Right hindlimb (tissue), 1 donor: Measurements from ENCODE around the gene BRD1.

ENCODE experiments used
- DNase-seq: peaks from one replicate; pipeline ENCODE4 v3.0.0-alpha.2; 2018

The BRD1 gene

GRCh38 chr22:49827853-49828598 lies at the start of gene BRD1:
TSS of gene BRD1 (minus strand) at chr22:49827873. CDS start at chr22:49824317, 3,556 bp downstream.
- peak; percentile 72 for DNase-seq

DNA sequence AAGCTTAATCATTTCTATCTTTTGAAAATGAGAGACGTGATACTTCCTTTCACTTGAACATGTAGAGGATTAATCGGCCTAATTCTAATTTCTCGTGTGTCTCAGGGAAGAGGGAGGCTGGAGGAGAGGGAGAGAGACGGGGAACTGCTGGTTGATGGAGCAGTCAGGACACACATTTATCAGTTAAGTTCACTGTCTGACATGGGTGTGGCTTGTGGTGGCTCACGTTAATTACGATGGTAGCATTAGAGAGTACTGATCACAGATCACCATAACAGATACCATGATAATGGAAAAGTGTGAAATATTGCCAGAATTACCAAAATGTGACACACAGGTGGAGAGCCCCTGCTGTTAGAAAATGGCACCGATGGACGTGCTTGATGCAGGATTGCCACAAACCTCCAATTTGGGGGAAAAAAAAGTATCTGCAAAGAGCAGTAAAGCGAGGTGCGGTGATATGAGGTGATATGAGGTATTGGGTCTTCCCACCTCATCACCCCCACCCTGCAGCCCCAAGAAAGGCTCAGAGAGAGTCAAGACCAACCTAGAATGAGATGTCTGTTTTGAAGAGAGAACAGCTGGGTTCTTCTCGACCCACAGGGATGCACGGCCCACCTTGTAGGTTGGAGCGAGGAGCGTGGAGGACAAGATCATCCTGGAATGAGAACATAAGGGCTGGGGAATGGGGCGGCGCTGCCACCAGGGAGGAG lies 45.7 kb upstream of the BRD1 start:
- no peak for DNase-seq

GRCh38 chr22:49872347-49872746 lies 44.7 kb upstream of the BRD1 start:
- no peak for DNase-seq

- no peak for DNase-seq
Observed at GRCh38 chr22:49871482-49871881, 43.8 kb upstream of the BRD1 start.

GRCh38 chr22:49869845-49870712 lies 42.4 kb upstream of the BRD1 start:
- DNase-seq: no peak

GRCh38 chr22:49869086-49869830 lies 41.6 kb upstream of the BRD1 start:
- no peak for DNase-seq

DNA sequence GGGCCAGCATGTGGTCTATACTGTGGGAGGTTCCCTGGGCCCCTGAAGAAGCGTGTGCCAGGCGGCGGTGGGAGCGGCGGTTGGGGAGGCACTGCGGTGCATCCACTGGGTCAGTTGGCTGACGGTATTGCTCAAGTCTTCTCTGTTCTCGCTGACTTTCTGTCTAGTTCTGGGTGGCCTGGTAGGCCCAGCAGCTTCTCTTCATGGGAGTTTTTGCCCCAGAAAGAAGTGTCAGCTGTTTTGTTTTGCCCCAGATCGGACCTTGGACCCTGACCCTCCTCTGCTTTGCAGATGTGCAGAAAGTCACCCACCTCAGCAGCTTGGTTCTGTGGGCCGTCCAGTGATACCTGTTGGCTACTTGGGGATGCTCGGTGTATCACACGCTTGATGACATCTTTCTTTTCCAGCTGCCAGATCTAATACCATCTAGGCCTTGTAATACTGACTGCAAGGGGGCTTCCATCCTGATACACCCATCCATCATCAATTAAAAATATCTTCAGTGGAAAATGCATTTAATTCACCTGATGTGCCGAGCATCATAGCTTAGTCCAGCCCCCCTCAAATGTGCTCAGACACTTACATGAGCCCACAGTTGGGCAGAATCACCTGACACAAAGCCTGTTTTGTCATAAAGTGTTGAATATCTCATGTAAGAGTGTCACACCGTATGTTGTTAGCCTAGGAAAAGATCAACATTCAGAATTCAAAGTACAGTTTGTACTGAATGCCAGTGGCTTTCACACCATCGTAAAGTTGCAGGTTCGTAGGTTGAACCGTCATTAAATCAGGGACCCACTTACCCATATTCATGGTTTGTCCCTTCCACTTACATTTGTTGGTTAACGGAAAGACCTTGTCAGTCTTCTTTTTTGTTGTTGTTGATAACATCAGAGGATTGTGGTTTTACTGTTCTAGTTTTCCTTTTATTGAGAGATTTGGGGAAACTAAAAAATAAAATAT lies 39.9 kb upstream of the BRD1 start:
- peak; percentile 1 for DNase-seq

DNA sequence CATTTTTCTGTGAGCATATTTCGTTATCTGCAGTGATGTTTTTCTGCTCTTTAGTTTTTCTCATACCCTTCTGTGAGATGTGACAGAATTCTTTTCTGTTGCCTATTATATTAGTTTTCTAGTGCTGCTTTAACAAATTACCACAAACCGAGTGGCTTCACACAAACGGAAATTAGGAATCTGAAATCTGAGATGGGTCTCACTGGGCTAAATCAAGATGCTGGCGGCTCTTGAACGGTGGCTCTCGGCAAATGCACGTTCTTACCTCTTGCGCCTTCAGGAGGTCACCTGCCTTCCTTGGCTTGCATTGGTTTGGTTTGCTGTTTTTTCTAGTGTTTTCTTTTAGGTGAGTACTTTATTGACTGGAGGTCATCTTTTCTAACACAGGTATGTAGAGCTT lies 39.0 kb upstream of the BRD1 start:
- DNase-seq: no peak

DNA sequence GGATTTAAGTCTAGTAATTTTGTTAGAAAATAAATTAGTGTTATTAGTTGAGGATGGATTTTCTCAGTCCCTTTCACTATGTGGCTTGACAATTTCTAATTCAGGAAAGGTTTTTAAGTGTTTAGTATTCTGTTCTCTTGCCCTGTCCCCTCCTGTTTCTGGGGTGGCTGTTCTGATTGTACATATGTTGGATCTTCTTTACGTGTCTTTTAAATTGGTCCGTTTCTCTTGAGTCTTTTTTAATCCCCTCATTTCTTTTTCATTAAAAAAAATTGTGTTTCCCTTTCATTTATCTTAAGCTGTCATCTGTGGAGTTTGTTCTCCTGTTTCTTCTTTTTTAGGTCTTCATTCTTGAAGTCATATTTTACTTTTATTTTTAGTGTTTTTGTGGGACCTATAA lies 38.5 kb upstream of the BRD1 start:
- no peak for DNase-seq

DNA sequence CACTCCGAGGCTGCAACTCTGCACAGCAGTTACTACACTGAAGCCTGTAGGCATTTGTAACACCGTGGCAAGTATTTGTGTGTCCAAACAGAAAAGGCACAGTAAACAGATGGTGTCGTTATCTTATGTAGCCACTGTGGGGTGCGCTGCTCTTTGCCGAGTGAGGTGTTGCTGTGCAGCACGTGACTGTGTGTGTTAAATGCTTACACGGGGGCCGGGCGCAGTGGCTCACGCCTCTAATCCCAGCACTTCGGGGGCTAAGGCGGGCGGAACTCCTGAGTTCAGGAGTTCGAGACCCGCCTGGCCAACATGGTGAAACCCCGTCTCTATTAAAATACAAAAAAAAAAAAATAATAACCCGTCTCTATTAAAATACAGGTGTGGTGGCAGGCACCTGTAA lies 37.5 kb upstream of the BRD1 start:
- peak; percentile 0 for DNase-seq

- DNase-seq: no peak
Observed at GRCh38 chr22:49863931-49864330, 36.3 kb upstream of the BRD1 start.

GRCh38 chr22:49862496-49862776 lies 34.8 kb upstream of the BRD1 start:
- no peak for DNase-seq

DNA sequence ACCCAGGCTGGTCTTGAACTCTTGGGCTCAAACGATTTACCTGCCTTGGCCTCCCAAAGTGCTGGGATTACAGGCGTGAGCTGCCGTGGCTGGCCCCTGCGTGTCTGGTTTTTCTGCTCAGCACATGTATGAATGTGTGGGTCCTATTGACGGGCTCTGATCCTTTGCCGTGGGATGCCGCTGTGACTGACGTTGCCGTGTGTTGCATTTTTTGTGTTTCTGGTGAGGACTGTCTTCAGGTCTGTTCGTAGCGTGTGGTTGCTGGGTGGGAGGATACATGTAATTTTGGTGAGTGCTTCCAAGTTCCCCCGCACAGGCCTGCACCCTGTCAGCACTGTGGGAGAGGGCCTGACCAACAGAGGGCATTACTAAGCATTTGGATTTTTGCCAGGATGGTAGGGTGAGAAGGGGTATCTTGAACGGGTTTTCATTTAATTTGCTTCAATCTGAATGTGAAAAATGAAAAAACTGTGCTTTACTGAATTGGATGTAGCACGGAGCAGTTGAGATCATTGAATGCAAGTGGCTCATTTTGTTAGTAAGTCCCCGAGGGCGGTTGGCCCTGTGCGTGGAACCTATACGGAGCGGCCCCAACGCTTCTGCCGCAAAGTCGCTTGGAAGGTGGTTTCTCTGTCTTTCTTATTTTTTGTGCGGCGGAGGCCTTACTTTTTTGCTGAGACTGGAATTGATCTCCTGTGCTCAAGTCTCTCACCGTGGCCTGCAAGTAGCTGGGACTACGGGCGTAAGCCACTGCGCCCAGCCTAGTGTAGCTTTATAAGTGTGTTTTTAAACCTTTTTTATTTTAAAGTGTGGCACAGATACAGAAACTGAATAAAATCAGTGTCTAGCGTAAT lies 34.2 kb upstream of the BRD1 start:
- no peak for DNase-seq

DNA sequence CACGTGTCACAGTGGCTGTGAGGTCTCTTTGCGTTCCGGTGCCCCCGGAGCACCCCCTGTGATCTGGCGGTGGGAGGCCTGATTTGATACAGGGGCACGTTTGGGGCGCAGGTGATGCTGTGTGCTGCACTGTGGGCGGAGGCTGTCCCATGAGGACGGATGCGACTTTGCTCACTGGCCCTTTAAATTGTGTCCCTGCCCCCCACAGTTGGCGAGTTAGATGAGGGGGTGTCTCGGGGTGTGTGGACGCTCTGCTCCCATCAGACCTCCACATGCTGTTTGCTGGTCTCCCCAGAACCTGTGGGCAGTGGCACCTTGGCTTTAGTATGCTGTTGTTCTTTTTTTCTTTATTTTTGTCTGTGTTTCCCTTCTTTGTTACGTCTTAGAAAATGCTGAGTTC lies 31.2 kb upstream of the BRD1 start:
- no peak for DNase-seq

DNA sequence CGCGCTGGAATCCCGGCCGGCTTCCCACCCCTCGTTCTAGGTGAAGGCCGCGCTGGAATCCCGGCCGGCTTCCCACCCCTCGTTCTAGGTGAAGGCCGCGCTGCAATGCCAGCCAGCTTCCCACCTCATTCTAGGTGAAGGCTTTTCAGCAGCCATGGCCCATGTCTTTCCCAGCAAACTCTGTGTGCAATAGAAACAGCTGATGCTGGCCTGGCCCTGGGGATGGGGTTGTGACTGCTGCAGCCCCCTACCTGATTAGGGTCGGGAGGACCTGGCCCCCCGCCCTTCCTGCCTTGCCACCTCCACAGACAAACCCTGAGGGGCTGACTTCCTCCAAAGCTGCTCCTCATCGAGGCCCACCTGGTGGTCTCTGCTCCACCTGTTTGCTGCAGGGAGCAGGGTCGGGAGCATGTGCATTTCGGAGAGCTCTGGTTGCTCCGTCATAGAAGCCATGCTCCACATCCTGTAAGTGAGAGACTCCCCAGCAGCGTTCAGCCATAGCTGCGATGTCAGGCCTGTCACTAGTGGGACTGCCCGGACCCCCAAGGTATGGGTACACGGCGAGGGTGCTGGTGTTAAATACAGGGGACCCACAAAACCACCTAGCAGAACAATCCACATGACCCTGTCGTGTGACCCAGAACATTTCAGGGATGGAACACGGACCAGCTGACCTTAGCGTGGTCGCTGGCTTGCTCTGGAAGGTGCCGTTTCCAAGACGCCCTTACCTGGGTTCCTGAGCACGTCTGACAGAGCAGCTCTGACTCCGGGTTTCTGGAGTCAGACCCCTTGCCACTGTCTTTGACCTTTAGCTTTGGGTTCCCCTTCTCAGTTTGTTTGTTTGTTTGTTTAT lies 29.3 kb upstream of the BRD1 start:
- no peak for DNase-seq

DNA sequence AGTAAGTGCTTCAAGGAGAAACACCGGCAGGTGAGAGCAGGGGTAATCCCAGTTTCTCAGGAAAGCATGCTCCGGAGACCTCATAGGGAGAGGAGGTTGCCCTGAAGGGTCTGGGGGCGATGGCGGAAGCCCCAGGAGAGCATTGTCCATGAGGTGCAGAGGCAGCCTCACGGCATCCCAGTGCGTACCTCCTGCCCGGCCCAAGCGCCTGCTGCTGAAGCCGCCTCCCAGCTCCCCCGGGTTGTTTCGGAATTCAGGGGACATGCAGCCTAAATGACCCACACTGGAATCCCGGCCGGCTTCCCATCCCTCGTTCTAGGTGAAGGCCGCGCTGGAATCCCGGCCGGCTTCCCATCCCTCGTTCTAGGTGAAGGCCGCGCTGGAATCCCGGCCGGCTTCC lies 28.7 kb upstream of the BRD1 start:
- DNase-seq: no peak

DNA sequence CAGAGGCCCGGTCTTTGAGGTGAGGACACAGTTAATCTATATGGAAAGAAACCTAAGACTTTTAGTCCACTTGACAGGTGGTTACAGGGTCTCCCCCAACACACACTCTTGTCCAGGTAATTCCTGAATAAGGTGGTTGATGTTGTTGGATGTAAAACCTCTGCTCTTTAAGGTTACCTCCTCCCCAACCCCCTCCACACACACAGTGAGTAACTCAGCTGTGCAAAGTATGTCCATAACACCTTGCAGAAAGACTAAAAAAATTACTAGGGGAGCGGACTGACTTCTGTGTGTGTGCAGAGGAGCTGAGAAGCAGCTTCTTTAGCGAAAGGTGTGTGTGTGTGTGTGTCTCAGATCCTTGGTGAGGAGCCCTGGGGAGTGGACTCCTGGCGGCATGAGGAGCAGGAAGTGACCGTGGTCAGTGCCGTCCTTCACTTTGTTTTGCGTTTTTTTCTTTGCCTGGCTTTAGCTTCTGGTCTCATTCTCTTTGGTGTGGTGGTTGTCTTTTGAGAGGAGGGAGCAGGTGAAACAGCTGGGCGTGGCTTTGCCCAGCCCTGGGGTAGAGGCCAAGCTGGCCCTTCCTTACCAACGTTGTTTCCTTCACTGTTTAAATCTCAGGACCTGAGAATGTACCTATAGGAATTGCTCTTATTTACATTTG lies 27.7 kb upstream of the BRD1 start:
- no peak for DNase-seq

GRCh38 chr22:49853981-49854831 lies 26.5 kb upstream of the BRD1 start:
- DNase-seq: peak; percentile 35
